PC-9 (cell line): Measurements from ENCODE around the gene PFKM. TPM values are rescaled to one million over a fixed set of nuclear protein-coding genes. Genes with fewer than 3 reads are reported as not detected.

Experiments used
- BruUV-seq: library from RNA; stranded (reverse); fragments of 400-500 nt; replicated peaks from 2 replicates; lab custom pipeline; 2021; lab: Mats Ljungman, UMichigan
- CTCF ChIA-PET: fragments of 300-600 bp; sonication (Branson Sonifier 250); formaldehyde crosslinking; loops from one replicate; lab custom pipeline; 2022; ENCODE audit warnings: antibody characterized with exemption; lab: Charles Lee
- POLR2A ChIA-PET: fragments of 300-600 bp; sonication (Branson Sonifier 250); formaldehyde crosslinking; loops from one replicate; lab custom pipeline; 2022; ENCODE audit warnings: antibody characterized with exemption; ENCODE audit not compliant: unreplicated experiment; lab: Charles Lee
- DNase-seq, 2 experiments: peaks; one replicate each; pipeline versions ENCODE4 v3.0.0 to v3.0.0-alpha.2; 2015 to 2022; ENCODE audit warnings: mixed read lengths in 1 of 2
- H2AFZ ChIP-seq: fragments of 200-600 bp; sonication (generic); 2 replicates; pipeline ENCODE4 v1.8.1; 2017; ENCODE audit warnings: antibody characterized with exemption
- H3F3A ChIP-seq: fragments of 200-600 bp; sonication (generic); 2 replicates; pipeline ENCODE4 v1.8.1; 2017; ENCODE audit warnings: antibody characterized with exemption, mild to moderate bottlenecking, low read depth; ENCODE audit not compliant: insufficient read depth
- H3K27ac ChIP-seq: fragments of 200-600 bp; sonication (generic); 2 replicates; pipeline ENCODE4 v1.6.1; 2016; ENCODE audit warnings: mixed run types
- H3K27me3 ChIP-seq: fragments of 200-600 bp; sonication (generic); 2 replicates; pipeline ENCODE4 v1.6.1; 2016; ENCODE audit warnings: low read depth, mixed run types; ENCODE audit not compliant: insufficient read depth
- H3K36me3 ChIP-seq: fragments of 200-600 bp; sonication (generic); 2 replicates; pipeline ENCODE4 v1.6.1; 2016; ENCODE audit warnings: low read depth, mixed run types
- H3K4me1 ChIP-seq: fragments of 200-600 bp; sonication (generic); replicated peaks from 2 replicates; pipeline ENCODE4 v1.6.1; 2016; ENCODE audit warnings: mixed run types; ENCODE audit not compliant: insufficient read depth
- H3K4me2 ChIP-seq: fragments of 200-600 bp; sonication (generic); 2 replicates; pipeline ENCODE4 v1.6.1; 2017; ENCODE audit warnings: mixed run types
- H3K4me3 ChIP-seq: fragments of 200-600 bp; sonication (generic); 2 replicates; pipeline ENCODE4 v1.6.1; 2016; ENCODE audit warnings: mixed run types
- H3K79me2 ChIP-seq: fragments of 200-600 bp; sonication (generic); 2 replicates; pipeline ENCODE4 v1.6.1; 2017; ENCODE audit warnings: low read depth, mixed run types
- H3K9me2 ChIP-seq: fragments of 200-600 bp; sonication (generic); 2 replicates; pipeline ENCODE4 v1.8.1; 2017; ENCODE audit warnings: mild to moderate bottlenecking; ENCODE audit not compliant: insufficient read depth
- H3K9me3 ChIP-seq: fragments of 200-600 bp; sonication (generic); 2 replicates; pipeline ENCODE4 v1.8.1; 2016; ENCODE audit warnings: low read depth; ENCODE audit not compliant: insufficient read depth
- H4K20me1 ChIP-seq: fragments of 200-600 bp; sonication (generic); 2 replicates; pipeline ENCODE4 v1.8.1; 2017; ENCODE audit not compliant: insufficient read depth
- CTCF ChIP-seq: fragments of 200-600 bp; sonication (generic); conservative IDR thresholded peaks from 2 replicates; pipeline ENCODE4 v1.6.1; 2017; ENCODE audit warnings: mixed run types, antibody characterized with exemption, mild to moderate bottlenecking, moderate library complexity
- EZH2 ChIP-seq: fragments of 200-600 bp; sonication (generic); IDR thresholded peaks from 2 replicates; pipeline ENCODE4 v1.8.0; 2017; ENCODE audit warnings: antibody characterized with exemption, low read depth
- intact Hi-C: fragments of 100-400 bp; cut with micrococcal nuclease; formaldehyde crosslinking; loops from one replicate; pipeline ENCODE4 v1.10.0; 2022; ENCODE audit not compliant: unreplicated experiment
- total RNA-seq: library from RNA; stranded (reverse); gene quantifications from 2 replicates; pipeline ENCODE4 v1.2.3, GENCODE V29; 2021

PFKM gene
- total RNA-seq, 1 experiment from 2014 or later = 63.2 TPM

- Histone ChIP-seq H3K4me1 (no peaks in the 10 kb centered on the region), H3K9me3 (no peaks in the 10 kb centered on the region), H3K27ac (no peak overlapping the region), H4K20me1 (no peaks in the 10 kb centered on the region), H3F3A (no peaks in the 10 kb centered on the region), H3K36me3 (no peaks in the 10 kb centered on the region), H3K4me2 (no peak overlapping the region), H2AFZ (no peak overlapping the region), H3K4me3 (no peak overlapping the region), H3K79me2 (no peaks in the 10 kb centered on the region), H3K27me3 (peaks cover 11% of the 10 kb centered on the region; the same call in 1 of the 2 replicates), H3K9me2 (no peaks in the 10 kb centered on the region)
- no TSS peak for BruUV-seq
- intact Hi-C loops = loop anchor here (10.0 kb wide), 1 partner anchor 430 kb away; no protein-coding TSS in a partner anchor
- TF ChIP-seq CTCF (no peak), EZH2 (no peak)
- POLR2A ChIA-PET = no interaction called here
- CTCF ChIA-PET = no interaction called here
- DNase-seq = no peak
Observed at GRCh38 chr12:48184549-48184922, 65.4 kb downstream of the PFKM start.

GRCh38 chr12:48185181-48185919 lies 66.2 kb downstream of the PFKM start:
- H4K20me1 ChIP-seq = no peaks in the 10 kb centered on the region
- H3K9me3 ChIP-seq = no peaks in the 10 kb centered on the region
- ChIA-PET POLR2A (interaction anchor here (0.6 kb wide), 1 partner anchor 9 kb away, joined by 5 read pairs; no protein-coding TSS in a partner anchor), CTCF (no interaction called here)
- peaks cover 11% of the 10 kb centered on the region; the same call in 1 of the 2 replicates for H3K27me3 ChIP-seq
- H3K27ac ChIP-seq = no peak overlapping the region
- no peak for DNase-seq
- H3K4me2 ChIP-seq = no peak overlapping the region
- TF ChIP-seq EZH2 (no peak), CTCF (no peak)
- no peaks in the 10 kb centered on the region for H3F3A ChIP-seq
- H3K4me3 ChIP-seq = no peak overlapping the region
- H2AFZ ChIP-seq = no peak overlapping the region
- no peaks in the 10 kb centered on the region for H3K9me2 ChIP-seq
- no TSS peak for BruUV-seq
- no peaks in the 10 kb centered on the region for H3K36me3 ChIP-seq
- H3K79me2 ChIP-seq = no peaks in the 10 kb centered on the region
- intact Hi-C loops = loop anchor here (10.0 kb wide), 1 partner anchor 429 kb away; no protein-coding TSS in a partner anchor
- H3K4me1 ChIP-seq = no peaks in the 10 kb centered on the region

- TF ChIP-seq CTCF (no peak), EZH2 (no peak)
- Histone ChIP-seq H2AFZ (no peak overlapping the region), H3K79me2 (no peaks in the 10 kb centered on the region), H3K36me3 (no peaks in the 10 kb centered on the region), H3K9me3 (no peaks in the 10 kb centered on the region), H3K4me3 (no peak overlapping the region), H3F3A (no peaks in the 10 kb centered on the region), H3K4me1 (no peaks in the 10 kb centered on the region), H3K27ac (no peak overlapping the region), H3K4me2 (no peak overlapping the region), H3K27me3 (peaks cover 7% of the 10 kb centered on the region; the same call in 1 of the 2 replicates), H4K20me1 (no peaks in the 10 kb centered on the region), H3K9me2 (no peaks in the 10 kb centered on the region)
- BruUV-seq = no TSS peak
- ChIA-PET POLR2A (no interaction called here), CTCF (no interaction called here)
- intact Hi-C loops = loop anchor here (10.0 kb wide), 1 partner anchor 427 kb away; no protein-coding TSS in a partner anchor
- no peak for DNase-seq
Observed at GRCh38 chr12:48187916-48188695, 68.9 kb downstream of the PFKM start.
